Erythroblast (primary cell): Measurements from ENCODE around the gene TUBA1C.

Experiments used
- DNase-seq, 2 experiments: peaks; one replicate each; lab custom pipeline; 2025; lab: John Stamatoyannopoulos, UW
- GATA1 ChIP-seq: IDR thresholded peaks from 2 replicates; pipeline ENCODE4 v1.6.1; 2011; ENCODE audit warnings: low read depth, mild to moderate bottlenecking, control low read depth, low read length, moderate library complexity
- POLR2A ChIP-seq: IDR thresholded peaks from 2 replicates; pipeline ENCODE4 v1.6.1; 2011; ENCODE audit warnings: mild to moderate bottlenecking, low read length

Gene TUBA1C

GRCh38 chr12:49322708-49323523, 58.0 kb downstream of the TUBA1C start, which contains the start of gene TROAP:
Gene TROAP (plus strand): TSS chr12:49323255. CDS start chr12:49323609, 354 bp downstream.
- peak; percentile 98 to 99 for DNase-seq
- TF ChIP-seq GATA1 (no peak), POLR2A (peak; percentile 94)

- TF ChIP-seq GATA1 (no peak), POLR2A (no peak)
- DNase-seq, result no peak
Measured at GRCh38 chr12:49323524-49324097, 58.7 kb downstream of the TUBA1C start.
